22Rv1 (cell line): ENCODE results near the gene ACTRT2.

ENCODE experiments used
- H3K27ac ChIP-seq: fragments of 450-650 bp; 2 replicates; pipeline ENCODE4 v1.5.1; 2017
- ZFX ChIP-seq: fragments of 450-650 bp; IDR thresholded peaks from 2 replicates; pipeline ENCODE4 v1.6.1; 2017; ENCODE audit warnings: antibody characterized with exemption, borderline replicate concordance
- TF ChIP-seq, protein P1 (sequence below): fragments of 450-650 bp; IDR thresholded peaks from 2 replicates; pipeline ENCODE4 v1.5.1; 2017; ENCODE audit warnings: mild to moderate bottlenecking

The ACTRT2 gene

GRCh38 chr1:3065797-3066196 lies 44.5 kb downstream of the ACTRT2 start:
- no peak overlapping the region for H3K27ac ChIP-seq
- TF ChIP-seq, protein P1, sequence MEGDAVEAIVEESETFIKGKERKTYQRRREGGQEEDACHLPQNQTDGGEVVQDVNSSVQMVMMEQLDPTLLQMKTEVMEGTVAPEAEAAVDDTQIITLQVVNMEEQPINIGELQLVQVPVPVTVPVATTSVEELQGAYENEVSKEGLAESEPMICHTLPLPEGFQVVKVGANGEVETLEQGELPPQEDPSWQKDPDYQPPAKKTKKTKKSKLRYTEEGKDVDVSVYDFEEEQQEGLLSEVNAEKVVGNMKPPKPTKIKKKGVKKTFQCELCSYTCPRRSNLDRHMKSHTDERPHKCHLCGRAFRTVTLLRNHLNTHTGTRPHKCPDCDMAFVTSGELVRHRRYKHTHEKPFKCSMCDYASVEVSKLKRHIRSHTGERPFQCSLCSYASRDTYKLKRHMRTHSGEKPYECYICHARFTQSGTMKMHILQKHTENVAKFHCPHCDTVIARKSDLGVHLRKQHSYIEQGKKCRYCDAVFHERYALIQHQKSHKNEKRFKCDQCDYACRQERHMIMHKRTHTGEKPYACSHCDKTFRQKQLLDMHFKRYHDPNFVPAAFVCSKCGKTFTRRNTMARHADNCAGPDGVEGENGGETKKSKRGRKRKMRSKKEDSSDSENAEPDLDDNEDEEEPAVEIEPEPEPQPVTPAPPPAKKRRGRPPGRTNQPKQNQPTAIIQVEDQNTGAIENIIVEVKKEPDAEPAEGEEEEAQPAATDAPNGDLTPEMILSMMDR, result no peak
- TF ChIP-seq ZFX, result no peak

- no peak for TF ChIP-seq ZFX
- TF ChIP-seq, protein P1, result no peak
- no peak overlapping the region for H3K27ac ChIP-seq
These were observed 45.0 kb downstream of the ACTRT2 start for GRCh38 chr1:3066250-3066711.

GRCh38 chr1:3066826-3067225 lies 45.6 kb downstream of the ACTRT2 start:
- TF ChIP-seq, protein P1, result no peak
- TF ChIP-seq ZFX, result no peak
- H3K27ac ChIP-seq, result no peak overlapping the region

DNA sequence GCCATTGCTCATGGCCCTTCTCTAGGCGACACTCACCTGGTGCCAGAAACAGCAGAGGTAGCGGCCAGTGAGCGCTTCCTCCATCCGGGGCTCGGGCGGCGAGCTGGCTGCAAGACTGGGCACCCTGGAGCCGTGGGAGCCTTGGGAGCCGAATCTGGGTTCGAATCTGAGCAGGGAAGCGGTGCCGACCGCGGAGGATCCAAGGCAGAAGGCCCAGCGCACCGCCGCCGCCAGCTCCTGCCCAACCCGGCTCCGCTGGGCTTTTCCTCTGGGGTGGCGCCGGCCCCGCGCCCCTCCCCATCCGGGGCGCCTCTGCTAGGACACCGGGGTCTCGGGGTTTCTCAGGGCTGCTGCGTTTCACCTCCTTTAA lies 46.0 kb downstream of the ACTRT2 start:
- TF ChIP-seq, protein P1, result no peak
- no peak for TF ChIP-seq ZFX
- no peak overlapping the region for H3K27ac ChIP-seq

DNA sequence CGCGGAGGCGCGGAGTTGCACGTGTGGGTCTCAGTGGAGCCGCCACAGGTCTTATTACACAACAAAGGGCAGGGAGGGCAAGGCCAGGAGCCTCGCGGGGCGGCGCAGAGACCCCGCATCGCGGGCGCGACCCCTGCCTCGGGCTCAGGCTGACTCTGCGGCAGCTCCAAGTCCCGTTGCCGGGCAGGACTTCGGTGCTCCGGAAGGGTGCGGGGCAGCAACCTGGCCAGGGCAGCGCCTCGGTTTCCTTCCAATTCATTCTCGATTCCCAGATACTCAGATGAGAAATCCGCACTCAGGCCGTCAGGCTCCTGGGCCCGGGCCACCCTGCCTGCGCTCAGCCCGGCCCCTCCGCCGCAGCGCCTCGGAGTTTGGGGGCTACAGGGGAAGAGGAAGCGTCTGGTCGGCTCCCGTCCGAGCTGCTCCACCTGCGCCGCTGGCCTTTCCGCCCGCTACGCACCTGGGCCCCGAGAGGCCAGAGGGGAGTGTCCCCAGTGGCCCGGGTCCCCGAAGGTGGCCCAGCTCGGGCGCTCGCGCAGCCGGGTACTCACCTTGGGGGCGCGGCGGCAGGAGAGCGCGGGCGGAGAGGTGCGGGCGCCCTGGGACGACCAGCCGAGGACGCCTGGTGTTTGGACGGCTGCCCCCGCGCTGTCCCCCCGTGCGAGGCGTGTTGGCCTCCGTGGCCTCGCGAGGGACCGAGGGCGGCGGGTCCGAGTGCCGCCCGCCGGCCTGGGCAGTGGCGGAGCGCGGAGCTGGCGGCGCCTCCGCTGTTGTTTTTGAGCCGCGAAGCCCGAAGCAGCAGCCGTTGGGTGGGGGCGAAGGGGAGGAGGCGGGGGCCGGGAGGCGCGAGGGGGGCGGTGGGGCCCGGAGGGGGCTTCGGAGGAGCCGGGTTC lies 46.6 kb downstream of the ACTRT2 start:
- no peak for TF ChIP-seq ZFX
- TF ChIP-seq, protein P1, result no peak
- no peak overlapping the region for H3K27ac ChIP-seq

DNA sequence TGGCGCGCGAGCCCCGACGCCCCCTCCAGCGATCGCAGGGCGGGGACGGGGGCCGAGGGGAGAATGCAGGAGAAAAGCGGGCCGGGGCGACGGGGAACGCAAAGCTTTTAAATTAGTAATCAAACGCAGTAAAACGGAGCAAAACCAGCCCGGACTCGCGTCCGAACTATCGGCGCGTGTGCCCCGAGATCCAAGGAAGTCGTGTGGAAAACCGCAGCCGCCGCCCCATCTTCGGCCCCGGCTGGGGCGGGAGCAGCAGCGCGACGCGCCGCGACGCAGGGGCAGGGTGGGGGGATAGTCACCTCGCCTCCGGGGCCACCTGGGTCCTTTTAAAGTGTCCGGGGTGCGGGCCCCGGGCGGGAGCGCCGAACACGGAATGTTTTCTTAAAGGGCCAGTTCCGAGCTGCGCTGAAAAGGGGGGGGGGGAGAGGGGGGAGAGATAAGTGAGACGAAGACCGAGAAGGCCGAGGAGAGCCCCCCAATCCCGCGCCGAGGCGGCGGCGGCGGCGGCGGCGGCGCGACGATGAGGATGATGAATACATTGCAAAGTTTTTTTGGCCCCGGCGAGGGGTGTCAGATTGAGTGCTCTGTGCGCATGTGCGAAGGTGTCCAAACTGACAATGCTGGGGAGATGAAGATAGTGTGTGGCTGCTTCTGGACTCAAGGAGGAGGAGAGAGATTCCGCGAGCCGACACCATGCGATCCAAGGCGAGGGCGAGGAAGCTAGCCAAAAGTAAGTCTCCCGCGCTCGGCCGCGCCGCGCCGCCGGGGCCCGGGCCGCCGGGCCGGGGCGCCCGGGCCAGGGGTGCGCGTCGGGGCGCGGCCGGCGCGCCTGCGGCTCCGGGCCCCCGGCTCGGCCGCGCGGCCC lies 47.5 kb downstream of the ACTRT2 start, which contains the start of gene PRDM16:
Gene PRDM16, plus strand, starts transcription at position 640 of the 868 bp plus-strand sequence. Its CDS starts 57 bp downstream, at position 697.
- no peak within 1 kb of the TSS for H3K27ac ChIP-seq
- TF ChIP-seq, protein P1, result no peak
- no peak for TF ChIP-seq ZFX
